HG03095 (cell line): ENCODE results near the gene CNOT2.

Experiments
- ATAC-seq: cut with Tn5 transposase; IDR thresholded peaks from one replicate; pipeline ENCODE4 v1.9.1; 2021; ENCODE audit warnings: moderate library complexity; ENCODE audit not compliant: unreplicated experiment

Gene CNOT2

DNA sequence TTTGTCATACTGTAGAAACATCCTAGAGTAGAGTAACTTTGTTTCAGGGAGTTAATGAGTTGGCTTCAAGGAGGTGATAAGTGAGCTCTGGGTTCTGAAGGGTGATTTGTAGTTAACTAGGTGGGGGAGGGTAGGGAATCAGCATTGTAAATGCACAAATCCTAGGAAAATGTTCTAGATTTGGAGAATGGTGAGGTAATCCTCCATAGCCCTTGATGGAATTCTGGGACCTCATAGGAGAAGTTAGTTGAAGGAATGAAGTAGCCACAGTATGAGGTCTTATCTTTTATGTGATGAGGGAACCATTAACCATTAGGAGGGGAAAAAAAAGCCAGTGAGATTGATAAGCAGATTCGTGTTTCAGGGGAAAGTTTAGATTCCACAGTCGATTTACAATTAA lies 8.0 kb downstream of the CNOT2 start:
- ATAC-seq = no peak

- no peak for ATAC-seq
These were observed 8.4 kb downstream of the CNOT2 start for GRCh38 chr12:70251661-70252060.

DNA sequence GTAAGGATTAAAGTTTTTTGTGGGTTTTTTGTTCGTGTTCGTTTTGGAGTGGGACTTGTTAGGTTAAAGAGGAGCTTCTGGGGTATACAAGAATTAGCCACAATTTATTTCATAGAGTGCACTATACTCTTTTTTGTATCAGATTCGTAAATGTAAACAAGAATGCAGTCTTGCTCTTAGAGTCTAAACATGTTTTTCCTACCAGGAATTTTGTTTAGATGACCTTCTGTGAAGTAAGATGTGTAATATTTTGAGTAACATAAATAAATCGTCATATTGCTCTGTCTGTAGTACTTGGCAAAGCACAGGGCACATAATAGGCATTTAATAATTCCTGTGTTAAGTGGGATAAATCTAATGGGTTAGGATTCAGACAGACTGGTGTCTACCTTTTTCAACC lies 9.6 kb downstream of the CNOT2 start:
- ATAC-seq = no peak

DNA sequence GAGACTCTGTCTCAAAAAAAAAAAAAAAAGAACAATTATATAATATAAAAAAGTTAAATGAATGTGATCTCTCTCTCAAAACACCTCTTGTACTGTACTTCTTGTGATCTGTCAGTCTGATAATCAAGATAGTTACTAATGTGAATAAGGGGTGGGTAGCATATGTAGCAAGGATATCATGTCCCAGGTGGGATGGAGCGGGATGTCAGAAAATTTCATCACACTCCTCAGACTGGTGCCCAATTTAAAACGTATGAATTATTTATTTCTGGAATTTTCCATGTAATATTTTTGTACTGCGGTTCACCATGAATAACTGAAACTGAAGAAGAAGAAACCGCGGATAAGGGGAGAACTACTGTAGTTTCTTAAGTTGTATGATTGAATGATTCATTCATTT lies 11.0 kb downstream of the CNOT2 start:
- ATAC-seq = no peak

DNA sequence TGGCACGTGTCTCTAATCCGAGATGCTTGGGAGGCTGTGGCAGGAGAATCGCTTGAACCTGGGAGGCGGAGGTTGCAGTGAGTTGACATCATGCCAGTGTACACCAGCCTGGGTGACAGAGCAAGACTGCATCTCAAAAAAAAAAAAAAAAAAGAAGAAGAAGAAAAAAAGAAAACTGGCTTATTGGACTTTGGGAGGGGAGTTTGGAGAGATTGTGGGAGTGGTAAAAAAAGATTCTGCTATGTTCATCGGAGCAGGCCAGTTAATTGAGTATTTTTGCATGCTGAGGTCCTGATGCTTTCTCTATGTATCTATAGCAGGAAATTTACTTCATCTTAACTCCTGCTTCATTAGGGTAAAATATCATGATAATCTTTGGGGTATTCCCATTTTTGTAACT lies 11.6 kb downstream of the CNOT2 start:
- no peak for ATAC-seq

- ATAC-seq = no peak
These were observed 12.1 kb downstream of the CNOT2 start for GRCh38 chr12:70255311-70255710.

- no peak for ATAC-seq
These were observed 15.6 kb downstream of the CNOT2 start for GRCh38 chr12:70258605-70259403.

GRCh38 chr12:70260646-70261045 lies 17.4 kb downstream of the CNOT2 start:
- no peak for ATAC-seq

DNA sequence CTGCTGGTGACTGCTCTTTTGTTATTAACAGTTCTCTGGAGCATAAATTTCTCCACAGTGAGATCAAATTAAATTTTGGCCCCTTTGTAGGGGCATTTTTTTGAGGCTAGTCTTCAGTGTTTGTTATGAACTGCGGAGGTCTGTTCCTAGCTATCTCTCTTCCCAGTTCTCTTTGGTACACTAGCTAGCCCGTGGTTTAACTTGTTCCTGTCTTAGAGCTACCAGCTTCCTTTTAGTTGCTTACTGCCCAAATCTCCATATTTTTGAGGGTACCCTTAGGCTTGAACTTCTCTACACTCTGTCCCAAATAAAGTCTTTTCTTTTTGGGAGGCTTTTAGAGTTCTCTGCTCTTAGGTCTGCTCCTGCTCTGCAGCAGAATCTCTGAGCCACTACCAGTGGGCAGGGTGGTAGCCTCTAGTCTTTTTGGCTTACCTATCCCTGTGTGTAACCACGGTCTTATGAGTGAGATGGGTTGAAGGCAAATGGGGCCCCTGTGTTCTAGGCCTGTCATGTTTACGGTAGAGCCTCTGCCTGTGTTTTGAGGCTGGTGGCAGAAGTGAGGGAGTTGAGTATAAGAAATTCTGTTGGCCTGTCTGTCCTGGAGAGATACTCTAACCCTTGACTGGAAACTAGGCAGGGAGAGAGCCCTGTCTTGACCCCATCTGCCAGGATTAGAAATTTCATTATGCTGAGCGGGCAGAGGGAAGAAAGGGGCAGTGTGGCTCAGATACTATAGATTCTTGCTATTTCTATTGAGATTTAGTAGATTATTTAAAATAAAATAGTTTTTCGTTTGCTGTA lies 21.0 kb downstream of the CNOT2 start:
- no peak for ATAC-seq

DNA sequence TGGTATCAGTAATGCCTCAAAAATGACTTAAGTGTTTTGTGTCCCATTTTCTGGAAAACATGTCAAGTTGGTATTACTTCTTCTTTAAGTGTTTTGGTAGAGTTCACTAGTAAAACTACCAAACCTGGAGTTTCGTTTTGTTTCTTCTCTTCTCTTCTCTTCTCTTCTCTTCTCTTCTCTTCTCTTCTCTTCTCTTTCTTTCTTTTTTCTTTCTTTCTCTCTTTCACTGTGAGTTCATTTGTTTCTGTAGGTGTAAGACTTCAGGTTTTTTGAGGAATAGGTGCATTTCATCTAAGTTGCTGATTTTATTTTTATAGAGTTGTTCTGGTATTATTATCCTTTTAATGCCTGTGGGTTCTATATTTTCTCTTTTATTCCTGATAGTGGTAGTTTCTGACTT lies 21.9 kb downstream of the CNOT2 start:
- no peak for ATAC-seq

GRCh38 chr12:70267550-70267949 lies 24.3 kb downstream of the CNOT2 start:
- no peak for ATAC-seq

DNA sequence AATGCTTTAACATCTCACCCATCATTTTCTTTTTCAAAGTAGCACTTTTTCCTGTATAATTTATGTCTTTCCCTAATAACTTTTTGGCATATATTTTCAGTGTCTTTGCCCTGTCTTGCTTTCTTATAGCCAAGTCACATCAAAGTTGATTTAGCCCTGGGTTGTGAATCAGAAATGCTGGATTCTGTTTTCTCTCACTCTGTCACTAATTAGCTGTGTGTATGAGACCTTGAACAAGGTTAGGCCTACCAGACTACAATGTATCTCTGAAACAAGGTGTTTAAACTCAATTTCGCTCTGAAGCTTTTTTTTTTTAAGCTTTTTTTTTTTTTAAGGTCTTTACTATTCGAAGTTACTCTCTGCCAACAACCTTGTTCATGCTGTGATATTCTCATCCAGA lies 25.7 kb downstream of the CNOT2 start:
- no peak for ATAC-seq

DNA sequence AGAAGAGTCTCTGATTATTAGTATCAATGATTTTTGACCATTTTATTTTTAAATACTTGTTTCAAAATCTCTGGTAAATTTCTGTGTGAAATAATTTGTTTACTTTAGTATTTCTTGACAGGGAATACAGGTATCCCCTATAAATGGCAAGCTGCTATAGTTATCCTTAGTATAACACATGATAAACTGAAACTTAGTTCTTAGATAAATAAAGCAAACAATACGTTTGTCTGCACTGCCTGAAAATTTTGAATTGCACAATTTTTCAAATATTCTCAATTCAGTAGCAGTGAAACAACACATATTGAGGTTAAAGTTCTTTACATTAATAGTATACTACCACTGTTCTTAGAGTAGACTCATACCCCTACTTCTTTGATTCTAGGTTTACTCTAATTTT lies 26.9 kb downstream of the CNOT2 start:
- ATAC-seq = no peak

GRCh38 chr12:70271025-70271424 lies 27.8 kb downstream of the CNOT2 start:
- no peak for ATAC-seq

DNA sequence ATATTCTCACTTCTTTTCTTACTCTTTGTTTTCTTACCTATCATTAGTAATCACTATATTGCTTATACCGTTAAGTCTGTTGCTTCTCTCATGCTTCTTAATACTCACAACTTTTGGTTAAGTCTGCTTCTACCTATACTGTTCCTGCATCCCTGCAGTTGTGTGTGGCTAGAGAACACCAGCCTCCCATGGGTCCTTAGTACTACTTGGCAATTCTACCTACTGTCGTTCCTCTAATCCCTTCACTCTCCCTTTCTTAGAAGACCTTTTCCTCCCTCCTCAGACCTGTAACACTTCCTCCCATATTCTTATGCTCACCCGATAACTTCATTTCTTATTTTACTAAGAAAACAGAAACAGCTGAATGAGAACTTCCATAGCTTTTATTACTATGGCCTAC lies 29.3 kb downstream of the CNOT2 start:
- no peak for ATAC-seq

GRCh38 chr12:70275045-70275444 lies 31.8 kb downstream of the CNOT2 start:
- ATAC-seq = no peak

GRCh38 chr12:70277973-70278372 lies 34.7 kb downstream of the CNOT2 start:
- ATAC-seq = no peak

- ATAC-seq = no peak
These were observed 35.7 kb downstream of the CNOT2 start for GRCh38 chr12:70278945-70279344.

DNA sequence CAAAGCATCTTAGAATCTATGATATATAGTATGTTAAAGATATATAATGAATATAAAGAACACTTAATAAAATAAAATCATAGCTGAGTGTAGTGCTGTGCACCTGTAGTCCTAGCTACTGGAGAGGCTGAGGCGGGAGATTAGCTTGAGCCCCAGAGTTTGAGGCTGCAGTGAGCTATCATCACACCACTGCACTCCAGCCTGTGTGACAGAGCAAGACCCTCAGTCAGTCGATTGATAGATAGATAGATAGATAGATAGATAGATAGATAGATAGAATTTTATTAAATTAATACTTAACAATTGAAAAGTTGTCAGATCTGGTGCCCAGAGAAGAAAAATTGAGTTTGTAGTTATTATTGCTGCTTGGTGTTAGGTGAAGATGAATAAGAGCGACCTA lies 40.0 kb downstream of the CNOT2 start:
- ATAC-seq = no peak

GRCh38 chr12:70288817-70289216 lies 45.6 kb downstream of the CNOT2 start:
- ATAC-seq = no peak

DNA sequence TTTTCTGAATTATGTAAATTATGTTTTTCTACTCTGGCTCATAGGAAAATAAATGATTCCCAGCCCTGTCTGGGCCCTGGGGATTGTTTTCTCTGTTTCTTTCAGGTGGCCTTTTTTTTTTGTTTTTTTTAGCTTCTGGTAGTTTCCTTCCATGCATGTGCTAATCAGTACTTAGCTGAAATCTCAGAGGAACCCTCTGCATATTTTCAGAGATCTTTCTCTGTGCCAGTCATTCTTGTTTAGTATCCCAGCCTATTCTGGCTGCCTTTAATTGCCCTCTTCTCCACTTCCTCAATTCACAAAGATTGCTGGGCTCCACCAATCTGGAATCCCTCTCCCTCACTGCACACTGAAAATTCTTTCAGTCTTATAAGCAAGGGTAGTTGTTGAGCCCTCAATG lies 46.9 kb downstream of the CNOT2 start:
- ATAC-seq = no peak

DNA sequence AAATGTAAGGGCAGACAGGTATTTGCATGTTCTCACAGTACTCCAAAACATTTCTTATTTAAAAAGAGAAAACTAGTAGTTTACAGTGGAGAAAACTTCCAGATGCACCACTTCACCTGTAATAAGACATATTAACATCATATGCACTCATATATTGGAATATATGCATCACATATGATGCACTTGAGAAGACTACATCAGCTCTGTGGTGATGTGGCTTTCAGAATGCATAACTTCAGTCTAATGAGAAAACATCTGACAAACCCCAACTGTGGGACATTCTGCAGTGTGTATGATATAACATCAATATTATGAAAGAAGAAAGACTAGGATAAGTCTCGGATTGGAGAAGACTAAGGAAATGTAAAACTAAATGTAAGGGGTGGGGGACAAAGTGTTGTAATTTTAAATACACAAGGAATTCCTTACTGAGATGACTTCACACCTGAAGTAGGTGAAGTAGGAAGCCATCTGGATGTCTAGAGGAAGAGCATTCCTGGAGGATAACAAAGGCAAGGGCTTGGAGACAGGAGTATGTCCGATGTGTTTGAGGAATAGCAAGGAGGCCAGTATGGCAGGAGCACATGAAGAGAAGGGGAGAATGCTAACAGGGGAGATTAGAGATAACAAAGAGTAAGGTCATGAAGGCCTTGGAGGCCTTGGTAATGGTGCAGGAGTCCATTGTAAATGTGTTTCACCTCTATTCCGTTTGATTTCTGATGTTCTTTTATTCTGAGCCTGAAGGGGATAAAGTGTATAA lies 49.0 kb downstream of the CNOT2 start:
- no peak for ATAC-seq
